HepG2 (cell line): ENCODE data around the gene GRM4. TPM values are rescaled to one million over a fixed set of nuclear protein-coding genes. Genes with fewer than 3 reads are reported as not detected.

Experiments used
- ATAC-seq: fragments of 200-7000 bp; cut with Tn5 transposase; 3 replicates; pipeline ENCODE4 v1.9.1; 2020; ENCODE audit warnings: mild to moderate bottlenecking, moderate library complexity
- BruUV-seq: library from RNA; stranded (reverse); fragments of 400-500 nt; replicated peaks from 2 replicates; lab custom pipeline; 2021; lab: Mats Ljungman, UMichigan
- CTCF ChIA-PET: fragments of 300-600 bp; formaldehyde crosslinking; extraction: SDS; loops from one replicate; lab custom pipeline; 2021; ENCODE audit warnings: low total read pairs, inconsistent platforms, low intra/inter-chr PET ratio; lab: Yijun Ruan, JAX
- POLR2A ChIA-PET: fragments of 350-600 bp; sonication (Branson Sonifier 250); formaldehyde crosslinking; loops from one replicate; lab custom pipeline; 2020; ENCODE audit warnings: antibody characterized with exemption, inconsistent platforms; lab: Yijun Ruan, JAX
- DNase-seq: peaks from one replicate; pipeline ENCODE4 v3.0.0-alpha.2; 2015; ENCODE audit warnings: low spot score
- FAIRE-seq: peaks from 3 replicates; lab custom pipeline; 2011; peaks lifted over from hg19 to GRCh38; lab: Jason Lieb, UNC
- H2AFZ ChIP-seq: one replicate; pipeline ENCODE4 v1.6.1; 2011; ENCODE audit warnings: low read length, inconsistent platforms
- H3K27ac ChIP-seq: fragments of 300-600 bp; 3 replicates; pipeline ENCODE4 v1.8.0; 2011; ENCODE audit warnings: mixed run types, mild to moderate bottlenecking, mixed read lengths, low read length, inconsistent platforms; ENCODE audit not compliant: insufficient read depth; ENCODE audit errors: extremely low read length
- H3K27me3 ChIP-seq, 2 experiments: fragments of 200-600 bp in 1 of 2; 2 replicates in 1 of 2; 3 replicates in 1 of 2; pipeline versions ENCODE4 v1.6.0 to v1.8.0; 2011; ENCODE audit warnings: low read length in 2 of 2, mild to moderate bottlenecking in 2 of 2, moderate library complexity in 2 of 2, inconsistent platforms in 1 of 2; ENCODE audit not compliant: insufficient read depth in 2 of 2, control insufficient read depth in 1 of 2
- H3K36me3 ChIP-seq, 2 experiments: fragments of 200-600 bp in 1 of 2; replicated peaks in 1 of 2; 2 replicates in 1 of 2; 3 replicates in 1 of 2; pipeline versions ENCODE4 v1.5.1 to v1.8.0; 2011; ENCODE audit warnings: low read length in 2 of 2, inconsistent platforms in 1 of 2; ENCODE audit not compliant: insufficient read depth in 2 of 2, control insufficient read depth in 1 of 2
- H3K4me1 ChIP-seq: 2 replicates; pipeline ENCODE4 v1.5.1; 2012; ENCODE audit warnings: low read length, inconsistent platforms; ENCODE audit not compliant: insufficient read depth
- H3K4me2 ChIP-seq: 2 replicates; pipeline ENCODE4 v1.6.0; 2011; ENCODE audit warnings: low read depth, low read length, inconsistent platforms
- H3K4me3 ChIP-seq, 3 experiments: fragments of 200-600 bp in 1 of 3; sonication (generic), shearing (Covaris generic) in 1 of 3; replicated peaks in 1 of 3; 2 replicates each; pipeline ENCODE4 v1.5.1; 2011 to 2016; ENCODE audit warnings: low read length in 3 of 3, inconsistent platforms in 2 of 3, low read depth in 2 of 3, mild to moderate bottlenecking in 2 of 3, control low read depth in 1 of 3, mixed read lengths in 1 of 3; ENCODE audit not compliant: insufficient read depth in 1 of 3
- H3K79me2 ChIP-seq: one replicate; pipeline ENCODE4 v1.6.1; 2011; ENCODE audit warnings: low read length, inconsistent platforms; ENCODE audit not compliant: insufficient read depth
- H3K9ac ChIP-seq: 2 replicates; pipeline ENCODE4 v1.6.0; 2011; ENCODE audit warnings: mild to moderate bottlenecking, low read depth, low read length, inconsistent platforms; ENCODE audit not compliant: insufficient read depth
- H3K9me3 ChIP-seq: 2 replicates; pipeline ENCODE4 v1.5.1; 2012; ENCODE audit warnings: mild to moderate bottlenecking, low read length
- H4K20me1 ChIP-seq: 2 replicates; pipeline ENCODE4 v1.6.0; 2011; ENCODE audit warnings: inconsistent platforms, mild to moderate bottlenecking, low read length, moderate library complexity; ENCODE audit not compliant: insufficient read depth
- ATF7 ChIP-seq, 2 experiments: fragments of 450-650 bp in 1 of 2; sonication (generic) in 1 of 2; formaldehyde crosslinking in 1 of 2; IDR thresholded peaks; 2 replicates each; pipeline versions ENCODE4 v1.4.0 to v1.6.1; 2016 to 2020; ENCODE audit warnings: antibody characterized with exemption in 1 of 2, mild to moderate bottlenecking in 1 of 2, missing genetic modification reagents in 1 of 2
- KDM6A ChIP-seq: IDR thresholded peaks from 2 replicates; pipeline ENCODE4 v1.6.1; 2016; ENCODE audit warnings: low read depth
- PHF8 ChIP-seq: sonication (generic); formaldehyde crosslinking; IDR thresholded peaks from 2 replicates; pipeline ENCODE4 v1.5.0; 2020; ENCODE audit warnings: missing genetic modification reagents
- SOX6 ChIP-seq, 2 experiments: fragments of 450-650 bp in 1 of 2; sonication (generic) in 1 of 2; formaldehyde crosslinking in 1 of 2; IDR thresholded peaks; 2 replicates each; pipeline versions ENCODE4 v1.4.0 to v1.6.1; 2017 to 2020; ENCODE audit warnings: antibody characterized with exemption in 1 of 2, mild to moderate bottlenecking in 1 of 2, missing genetic modification reagents in 1 of 2
- ZNF124 ChIP-seq: sonication (generic); formaldehyde crosslinking; IDR thresholded peaks from 2 replicates; pipeline ENCODE4 v1.4.0; 2020; ENCODE audit warnings: missing genetic modification reagents
- ZNF282 ChIP-seq: fragments of 450-650 bp; IDR thresholded peaks from 2 replicates; pipeline ENCODE4 v1.6.1; 2018; ENCODE audit not compliant: partially characterized antibody
- ZNF44 ChIP-seq: sonication (generic); formaldehyde crosslinking; IDR thresholded peaks from 2 replicates; pipeline ENCODE4 v1.5.1; 2020; ENCODE audit warnings: mild to moderate bottlenecking, missing genetic modification reagents
- ZNF557 ChIP-seq: sonication (generic); formaldehyde crosslinking; IDR thresholded peaks from 2 replicates; pipeline ENCODE4 v1.4.0; 2020; ENCODE audit warnings: missing genetic modification reagents
- ZNF672 ChIP-seq: sonication (generic); formaldehyde crosslinking; IDR thresholded peaks from 2 replicates; pipeline ENCODE4 v1.8.1; 2022; ENCODE audit warnings: missing genetic modification reagents
- ZSCAN12 ChIP-seq: sonication (generic); formaldehyde crosslinking; IDR thresholded peaks from 2 replicates; pipeline ENCODE4 v1.9.0; 2021; ENCODE audit warnings: mild to moderate bottlenecking, missing genetic modification reagents
- WGBS: methylation state at CpG from one replicate; pipeline ENCODE4 v1.1.6; 2017; ENCODE audit warnings: low lambda C conversion rate; 5-methylcytosine and 5-hydroxymethylcytosine counted together
- in situ Hi-C: cut with HindIII; loops from 2 replicates; pipeline ENCODE4 v1.10.0; 2017; ENCODE audit warnings: low pct_unique_long_range_greater_than_20kb; ENCODE audit not compliant: extremely low pct_ligation_motif_present
- intact Hi-C: fragments of 100-400 bp; cut with micrococcal nuclease; formaldehyde crosslinking; loops from one replicate; pipeline ENCODE4 v1.10.0; 2022; ENCODE audit not compliant: unreplicated experiment
- polyA plus RNA-seq, 8 experiments: library from polyadenylated mRNA; depleted of rRNA in 3 of 8; stranded (reverse) in 7 of 8; unstranded in 1 of 8; fragments of >200 nt; fragmentation: Illumina TruSeq in 4 of 8; extraction: Trizol in 4 of 8; gene quantifications; 2 replicates each; pipeline versions ENCODE4 v1.2.1 to v1.2.3, GENCODE V29; 2011 to 2016; ENCODE audit warnings: low read depth in 4 of 8, missing spikeins in 1 of 8, mixed read lengths in 1 of 8; ENCODE audit not compliant: insufficient read depth in 1 of 8
- total RNA-seq, 5 experiments: library from RNA; depleted of rRNA; stranded (reverse); fragments of >200 nt; fragmentation: Illumina TruSeq; extraction: Trizol; gene quantifications; 2 replicates each; pipeline ENCODE4 v1.2.3, GENCODE V29; 2016; ENCODE audit warnings: low read depth in 1 of 5
- TF ChIP-seq, protein P1 (sequence below), 2 experiments: sonication (generic) in 1 of 2; formaldehyde crosslinking in 1 of 2; IDR thresholded peaks; 2 replicates each; pipeline versions ENCODE4 v1.4.0 to v1.6.1; 2018 to 2020; ENCODE audit warnings: missing genetic modification reagents in 2 of 2, borderline replicate concordance in 1 of 2, low read depth in 1 of 2, mild to moderate bottlenecking in 1 of 2, missing biosample characterization in 1 of 2
- TF ChIP-seq, protein P2 (sequence below): sonication (generic); formaldehyde crosslinking; IDR thresholded peaks from 2 replicates; pipeline ENCODE4 v1.4.0; 2020; ENCODE audit warnings: missing genetic modification reagents

Gene GRM4
- total and polyA plus RNA-seq, 2 of the 13 experiments (the other 11 are each of a cell fraction or from before 2014, with no cell fraction given): not detected

DNA sequence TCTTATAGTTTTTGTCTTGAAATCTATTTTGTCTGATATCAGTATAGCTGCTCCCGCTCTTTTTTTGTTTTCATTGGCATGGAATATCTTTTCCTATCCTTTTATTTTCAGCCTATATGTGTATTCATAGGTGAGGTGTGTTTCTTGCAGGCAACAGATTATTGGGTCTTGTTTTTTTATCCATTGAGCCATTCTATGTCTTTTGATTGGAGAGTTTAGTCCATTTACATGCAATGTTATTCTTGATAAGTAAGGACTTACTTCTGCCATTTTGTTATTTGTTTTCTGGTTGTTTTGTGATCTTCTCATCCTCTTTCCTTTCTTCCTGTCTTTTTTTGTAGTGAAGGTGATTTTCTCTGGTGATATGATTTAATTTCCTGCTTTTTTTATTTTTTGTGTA is 24.0 kb upstream of the GRM4 start:
- Histone ChIP-seq H3K9me3 (no peaks in the 10 kb centered on the region), H3K4me3 (no peak overlapping the region), H3K4me1 (no peaks in the 10 kb centered on the region), H3K27me3 (peaks cover 0 to 11% of the 10 kb centered on the region in 2 experiments; a peak in 3 of 5 replicates), H3K27ac (no peak overlapping the region), H2AFZ (no peak overlapping the region), H3K36me3 (no peaks in the 10 kb centered on the region), H3K9ac (no peak overlapping the region), H3K79me2 (no peaks in the 10 kb centered on the region), H3K4me2 (no peak overlapping the region), H4K20me1 (no peaks in the 10 kb centered on the region)
- in situ Hi-C loops (no loop called here), intact Hi-C loops (loop anchor here (10.0 kb wide), 1 partner anchor 245 kb away; no protein-coding TSS in a partner anchor)
- ATAC-seq: no peak
- ChIA-PET POLR2A (no interaction called here), CTCF (no interaction called here)
- no TSS peak for BruUV-seq
- 32% methylated on average over 1 of the region's 1 CpG for WGBS
- FAIRE-seq: no peak
- no peak for DNase-seq
- TF ChIP-seq ZNF124 (CRISPR knock-in tag) (no peak), ZSCAN12 (CRISPR knock-in tag) (no peak), SOX6 (IDR thresholded peaks at IDR 0.05) (no peak), SOX6 (CRISPR knock-in tag; IDR thresholded peaks at IDR 0.05) (no peak), KDM6A (CRISPR knock-in tag) (no peak), PHF8 (CRISPR knock-in tag) (no peak), ZNF282 (no peak), ZNF557 (CRISPR knock-in tag) (no peak), ZNF44 (CRISPR knock-in tag) (no peak), ZNF672 (CRISPR knock-in tag) (no peak), ATF7 (IDR thresholded peaks at IDR 0.05) (no peak), ATF7 (CRISPR knock-in tag; IDR thresholded peaks at IDR 0.05) (no peak)
- TF ChIP-seq, protein P1, sequence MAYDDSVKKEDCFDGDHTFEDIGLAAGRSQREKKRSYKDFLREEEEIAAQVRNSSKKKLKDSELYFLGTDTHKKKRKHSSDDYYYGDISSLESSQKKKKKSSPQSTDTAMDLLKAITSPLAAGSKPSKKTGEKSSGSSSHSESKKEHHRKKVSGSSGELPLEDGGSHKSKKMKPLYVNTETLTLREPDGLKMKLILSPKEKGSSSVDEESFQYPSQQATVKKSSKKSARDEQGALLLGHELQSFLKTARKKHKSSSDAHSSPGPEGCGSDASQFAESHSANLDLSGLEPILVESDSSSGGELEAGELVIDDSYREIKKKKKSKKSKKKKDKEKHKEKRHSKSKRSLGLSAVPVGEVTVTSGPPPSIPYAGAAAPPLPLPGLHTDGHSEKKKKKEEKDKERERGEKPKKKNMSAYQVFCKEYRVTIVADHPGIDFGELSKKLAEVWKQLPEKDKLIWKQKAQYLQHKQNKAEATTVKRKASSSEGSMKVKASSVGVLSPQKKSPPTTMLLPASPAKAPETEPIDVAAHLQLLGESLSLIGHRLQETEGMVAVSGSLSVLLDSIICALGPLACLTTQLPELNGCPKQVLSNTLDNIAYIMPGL (CRISPR knock-in tag; IDR thresholded peaks at IDR 0.05; ENCODE audit: borderline replicate concordance in 1 of 2, low read depth in 1 of 2): no peak
- TF ChIP-seq, protein P2, sequence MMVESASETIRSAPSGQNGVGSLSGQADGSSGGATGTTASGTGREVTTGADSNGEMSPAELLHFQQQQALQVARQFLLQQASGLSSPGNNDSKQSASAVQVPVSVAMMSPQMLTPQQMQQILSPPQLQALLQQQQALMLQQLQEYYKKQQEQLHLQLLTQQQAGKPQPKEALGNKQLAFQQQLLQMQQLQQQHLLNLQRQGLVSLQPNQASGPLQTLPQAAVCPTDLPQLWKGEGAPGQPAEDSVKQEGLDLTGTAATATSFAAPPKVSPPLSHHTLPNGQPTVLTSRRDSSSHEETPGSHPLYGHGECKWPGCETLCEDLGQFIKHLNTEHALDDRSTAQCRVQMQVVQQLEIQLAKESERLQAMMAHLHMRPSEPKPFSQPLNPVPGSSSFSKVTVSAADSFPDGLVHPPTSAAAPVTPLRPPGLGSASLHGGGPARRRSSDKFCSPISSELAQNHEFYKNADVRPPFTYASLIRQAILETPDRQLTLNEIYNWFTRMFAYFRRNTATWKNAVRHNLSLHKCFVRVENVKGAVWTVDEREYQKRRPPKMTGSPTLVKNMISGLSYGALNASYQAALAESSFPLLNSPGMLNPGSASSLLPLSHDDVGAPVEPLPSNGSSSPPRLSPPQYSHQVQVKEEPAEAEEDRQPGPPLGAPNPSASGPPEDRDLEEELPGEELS (CRISPR knock-in tag): no peak
